HL-60 (cell line): ENCODE data around the gene TTC16.

Experiments
- DNase-seq, 2 experiments: peaks; one replicate each; pipeline ENCODE4 v3.0.0-alpha.2; 2010 to 2020; ENCODE audit warnings: low read depth in 1 of 2, low spot score in 1 of 2
- H3K27ac ChIP-seq: fragments of 250-450 bp; sonication (Bioruptor Pico); replicated peaks from 2 replicates; pipeline ENCODE4 v1.5.1; 2020; ENCODE audit warnings: mild to moderate bottlenecking, moderate library complexity
- H3K27me3 ChIP-seq: fragments of 250-450 bp; sonication (Bioruptor Pico); 2 replicates; pipeline ENCODE4 v1.5.1; 2021; ENCODE audit warnings: mild to moderate bottlenecking, moderate library complexity; ENCODE audit not compliant: insufficient read depth, poor library complexity, severe bottlenecking
- H3K4me3 ChIP-seq: replicated peaks from 2 replicates; pipeline ENCODE4 v1.5.1; 2011; ENCODE audit warnings: mild to moderate bottlenecking, control low read depth, low read length; ENCODE audit not compliant: insufficient read depth
- CTCF ChIP-seq: IDR thresholded peaks from one replicate; pipeline ENCODE4 v1.5.1; 2011; ENCODE audit warnings: low read length, control low read depth, inconsistent platforms; ENCODE audit not compliant: insufficient read depth
- GABPA ChIP-seq: IDR thresholded peaks from 2 replicates; pipeline ENCODE4 v1.6.1; 2012; ENCODE audit warnings: low read depth
- POLR2AphosphoS5 ChIP-seq: IDR thresholded peaks from 2 replicates; pipeline ENCODE4 v1.6.1; 2012; ENCODE audit warnings: low read depth
- SPI1 ChIP-seq: IDR thresholded peaks from 2 replicates; pipeline ENCODE4 v1.6.1; 2012; ENCODE audit warnings: low read depth, mild to moderate bottlenecking, borderline replicate concordance
- TF ChIP-seq, protein P1 (sequence below): IDR thresholded peaks from 2 replicates; pipeline ENCODE4 v1.6.1; 2012; ENCODE audit warnings: low read depth; ENCODE audit not compliant: insufficient replicate concordance

The TTC16 gene

DNA sequence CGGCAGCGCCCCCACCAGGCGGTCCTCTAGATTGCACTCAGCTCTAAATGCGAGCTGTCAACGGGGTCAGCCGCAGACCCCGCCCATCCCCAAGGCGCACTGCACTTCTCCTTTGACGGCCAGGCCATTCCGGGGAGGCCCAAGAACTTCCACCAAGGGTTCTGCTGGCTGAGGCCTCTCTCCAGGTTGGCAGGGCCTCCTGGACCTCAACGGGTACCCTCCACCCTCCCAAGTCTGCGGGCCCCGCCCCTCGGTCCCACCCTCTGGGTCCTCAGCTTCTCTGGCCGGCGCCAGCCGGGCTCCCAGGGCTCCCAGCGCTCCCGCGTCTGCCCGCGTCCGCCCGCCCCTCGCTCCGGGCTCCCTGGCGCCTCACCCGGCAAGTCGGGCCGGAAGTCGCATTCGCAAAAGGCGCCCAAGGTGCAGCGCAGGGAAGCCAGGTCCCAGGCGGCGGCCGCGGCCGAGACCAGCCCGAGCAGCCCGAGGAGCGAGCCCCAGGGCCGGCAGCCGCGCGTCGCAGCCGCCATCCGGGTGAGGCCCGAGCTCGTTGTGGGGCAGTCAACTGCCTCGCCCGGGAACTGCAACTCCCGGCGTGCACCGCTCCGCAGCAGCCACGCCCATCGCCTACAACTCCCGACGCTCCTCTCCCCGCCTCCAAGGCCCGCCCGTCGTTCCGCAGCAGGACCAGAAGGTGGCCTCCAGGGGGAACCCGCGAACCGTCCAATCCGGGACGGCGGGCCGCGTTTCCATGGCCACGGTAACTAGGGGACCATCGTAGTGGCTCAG is 19.1 kb downstream of the TTC16 start, which contains the start of gene TOR2A:
Gene TOR2A, minus strand, starts transcription at position 548 of the 783 bp plus-strand sequence. Its CDS starts 24 bp downstream, at position 524.
- peak within 1 kb of the TSS; percentile 77 for H3K27ac ChIP-seq
- DNase-seq, result peak; percentile 95 to 97
- H3K27me3 ChIP-seq, result no peaks in the 10 kb centered on the region
- peak within 1 kb of the TSS; percentile 55 for H3K4me3 ChIP-seq
- TF ChIP-seq CTCF (peak; percentile 75), POLR2AphosphoS5 (peak; percentile 67), GABPA (peak; percentile 30; the same call in 1 of the 2 replicates), SPI1 (peak; percentile 87)
- TF ChIP-seq, protein P1, sequence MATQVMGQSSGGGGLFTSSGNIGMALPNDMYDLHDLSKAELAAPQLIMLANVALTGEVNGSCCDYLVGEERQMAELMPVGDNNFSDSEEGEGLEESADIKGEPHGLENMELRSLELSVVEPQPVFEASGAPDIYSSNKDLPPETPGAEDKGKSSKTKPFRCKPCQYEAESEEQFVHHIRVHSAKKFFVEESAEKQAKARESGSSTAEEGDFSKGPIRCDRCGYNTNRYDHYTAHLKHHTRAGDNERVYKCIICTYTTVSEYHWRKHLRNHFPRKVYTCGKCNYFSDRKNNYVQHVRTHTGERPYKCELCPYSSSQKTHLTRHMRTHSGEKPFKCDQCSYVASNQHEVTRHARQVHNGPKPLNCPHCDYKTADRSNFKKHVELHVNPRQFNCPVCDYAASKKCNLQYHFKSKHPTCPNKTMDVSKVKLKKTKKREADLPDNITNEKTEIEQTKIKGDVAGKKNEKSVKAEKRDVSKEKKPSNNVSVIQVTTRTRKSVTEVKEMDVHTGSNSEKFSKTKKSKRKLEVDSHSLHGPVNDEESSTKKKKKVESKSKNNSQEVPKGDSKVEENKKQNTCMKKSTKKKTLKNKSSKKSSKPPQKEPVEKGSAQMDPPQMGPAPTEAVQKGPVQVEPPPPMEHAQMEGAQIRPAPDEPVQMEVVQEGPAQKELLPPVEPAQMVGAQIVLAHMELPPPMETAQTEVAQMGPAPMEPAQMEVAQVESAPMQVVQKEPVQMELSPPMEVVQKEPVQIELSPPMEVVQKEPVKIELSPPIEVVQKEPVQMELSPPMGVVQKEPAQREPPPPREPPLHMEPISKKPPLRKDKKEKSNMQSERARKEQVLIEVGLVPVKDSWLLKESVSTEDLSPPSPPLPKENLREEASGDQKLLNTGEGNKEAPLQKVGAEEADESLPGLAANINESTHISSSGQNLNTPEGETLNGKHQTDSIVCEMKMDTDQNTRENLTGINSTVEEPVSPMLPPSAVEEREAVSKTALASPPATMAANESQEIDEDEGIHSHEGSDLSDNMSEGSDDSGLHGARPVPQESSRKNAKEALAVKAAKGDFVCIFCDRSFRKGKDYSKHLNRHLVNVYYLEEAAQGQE, result no peak

- no peaks in the 10 kb centered on the region for H3K27me3 ChIP-seq
- TF ChIP-seq POLR2AphosphoS5 (no peak), SPI1 (no peak)
- peak overlapping the region; percentile 77 for H3K27ac ChIP-seq
- no peak for DNase-seq
- no peak overlapping the region for H3K4me3 ChIP-seq
Measured at GRCh38 chr9:127735530-127736185, 19.8 kb downstream of the TTC16 start.

GRCh38 chr9:127738666-127739065 is 22.8 kb downstream of the TTC16 start:
- H3K27ac ChIP-seq, result no peak overlapping the region
- TF ChIP-seq, protein P1, result no peak
- no peak for TF ChIP-seq SPI1
- TF ChIP-seq POLR2AphosphoS5, result no peak
- TF ChIP-seq CTCF, result no peak
- TF ChIP-seq GABPA, result no peak
- H3K4me3 ChIP-seq, result no peak overlapping the region
- no peak for DNase-seq
- H3K27me3 ChIP-seq, result no peaks in the 10 kb centered on the region

GRCh38 chr9:127739614-127740330 is 23.9 kb downstream of the TTC16 start:
- no peak for DNase-seq
- Histone ChIP-seq H3K27ac (no peak overlapping the region), H3K27me3 (no peaks in the 10 kb centered on the region), H3K4me3 (no peak overlapping the region)
- TF ChIP-seq, protein P1, result no peak
- TF ChIP-seq POLR2AphosphoS5 (no peak), SPI1 (no peak), GABPA (no peak), CTCF (no peak)
